Epithelial cell of proximal tubule (primary cell): ENCODE measurements around the gene CTNND2. TPM values are rescaled to one million over a fixed set of nuclear protein-coding genes. Genes with fewer than 3 reads are reported as not detected.

ENCODE experiments used
- DNase-seq: peaks from one replicate; pipeline ENCODE4 v3.0.0-alpha.2; 2011; ENCODE audit warnings: low read depth
- H3K4me3 ChIP-seq: 2 replicates; pipeline ENCODE4 v1.5.1; 2011; ENCODE audit warnings: low read depth, mild to moderate bottlenecking, low read length
- total RNA-seq: library from RNA; depleted of rRNA; stranded (reverse); fragments of >200 nt; gene quantifications from 2 replicates; pipeline ENCODE4 v1.2.3, GENCODE V29; 2015
- TF ChIP-seq, protein P1 (sequence below): conservative IDR thresholded peaks from 2 replicates; pipeline ENCODE4 v1.5.1; 2012; ENCODE audit warnings: low read depth, mild to moderate bottlenecking, low read length

CTNND2 gene
- total RNA-seq, 1 donor from 2014 or later = 0.12 TPM

- TF ChIP-seq, protein P1, sequence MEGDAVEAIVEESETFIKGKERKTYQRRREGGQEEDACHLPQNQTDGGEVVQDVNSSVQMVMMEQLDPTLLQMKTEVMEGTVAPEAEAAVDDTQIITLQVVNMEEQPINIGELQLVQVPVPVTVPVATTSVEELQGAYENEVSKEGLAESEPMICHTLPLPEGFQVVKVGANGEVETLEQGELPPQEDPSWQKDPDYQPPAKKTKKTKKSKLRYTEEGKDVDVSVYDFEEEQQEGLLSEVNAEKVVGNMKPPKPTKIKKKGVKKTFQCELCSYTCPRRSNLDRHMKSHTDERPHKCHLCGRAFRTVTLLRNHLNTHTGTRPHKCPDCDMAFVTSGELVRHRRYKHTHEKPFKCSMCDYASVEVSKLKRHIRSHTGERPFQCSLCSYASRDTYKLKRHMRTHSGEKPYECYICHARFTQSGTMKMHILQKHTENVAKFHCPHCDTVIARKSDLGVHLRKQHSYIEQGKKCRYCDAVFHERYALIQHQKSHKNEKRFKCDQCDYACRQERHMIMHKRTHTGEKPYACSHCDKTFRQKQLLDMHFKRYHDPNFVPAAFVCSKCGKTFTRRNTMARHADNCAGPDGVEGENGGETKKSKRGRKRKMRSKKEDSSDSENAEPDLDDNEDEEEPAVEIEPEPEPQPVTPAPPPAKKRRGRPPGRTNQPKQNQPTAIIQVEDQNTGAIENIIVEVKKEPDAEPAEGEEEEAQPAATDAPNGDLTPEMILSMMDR = no peak
- no peak overlapping the region for H3K4me3 ChIP-seq
- DNase-seq = no peak
Measured at GRCh38 chr5:11547140-11547539, 357.1 kb downstream of the CTNND2 start.

- TF ChIP-seq, protein P1 = no peak
- no peak for DNase-seq
- no peak overlapping the region for H3K4me3 ChIP-seq
Measured at GRCh38 chr5:11540112-11540511, 364.1 kb downstream of the CTNND2 start.

DNA sequence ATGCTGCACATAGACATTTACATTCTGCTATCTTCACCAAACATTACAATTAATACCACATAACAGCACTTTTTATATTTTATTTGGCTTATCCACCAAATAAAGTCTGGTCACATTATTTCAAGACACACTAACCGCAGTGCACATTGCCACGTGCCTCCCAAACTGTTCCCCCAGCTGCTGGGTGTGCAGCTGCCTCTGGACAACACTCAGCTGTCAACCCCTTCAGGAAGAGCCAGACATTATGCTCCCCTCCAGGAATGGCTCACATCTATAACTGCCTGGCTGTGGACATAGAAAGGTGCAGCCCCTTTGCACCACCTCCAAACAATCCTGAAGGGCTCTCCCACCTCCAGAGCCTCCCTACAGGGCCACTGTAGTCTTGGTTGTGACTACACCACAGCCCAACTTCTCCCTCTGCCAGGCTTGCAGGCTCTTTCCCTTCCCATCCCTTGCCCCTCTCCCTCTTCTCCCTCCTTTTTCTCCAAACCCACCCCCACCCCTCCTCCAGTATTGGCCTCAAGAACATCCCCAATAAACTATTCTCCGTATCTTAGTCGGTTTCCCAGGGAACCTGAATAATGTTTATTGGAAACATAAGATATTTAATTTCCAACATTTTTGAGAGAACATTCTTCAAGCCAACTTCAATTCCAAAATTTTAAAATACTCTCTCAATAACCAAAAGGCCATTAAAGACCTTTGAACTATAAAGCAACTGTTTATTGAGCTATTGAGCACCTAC, 372.3 kb downstream of the CTNND2 start:
- TF ChIP-seq, protein P1 = no peak
- H3K4me3 ChIP-seq = no peak overlapping the region
- no peak for DNase-seq

DNA sequence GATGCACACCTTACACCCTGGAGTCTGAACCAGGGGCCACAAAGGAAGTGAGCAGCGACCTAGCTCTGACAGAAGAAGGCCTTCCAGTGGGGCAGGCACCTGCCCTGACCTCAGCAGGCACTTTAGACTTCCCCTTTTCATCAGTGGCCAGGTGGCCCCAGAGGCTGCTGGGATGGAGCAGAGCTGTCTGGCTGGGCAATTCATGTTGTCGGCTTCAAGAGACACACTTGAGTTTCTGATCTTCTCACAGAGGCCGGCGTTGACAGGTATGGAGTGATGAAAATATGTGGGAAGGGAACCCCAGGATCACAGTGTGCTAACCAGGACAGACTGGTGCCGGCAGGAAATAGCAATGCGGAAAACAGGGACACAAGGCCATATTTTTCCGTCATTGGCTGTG, 375.5 kb downstream of the CTNND2 start:
- TF ChIP-seq, protein P1 = no peak
- no peak for DNase-seq

GRCh38 chr5:11527652-11528349, 376.4 kb downstream of the CTNND2 start:
- H3K4me3 ChIP-seq = no peak overlapping the region
- no peak for DNase-seq
- TF ChIP-seq, protein P1 = no peak

More for the DNA sequence above, 375.5 kb downstream of the CTNND2 start:
- no peak overlapping the region for H3K4me3 ChIP-seq

- H3K4me3 ChIP-seq = no peak overlapping the region
- TF ChIP-seq, protein P1 = no peak
- no peak for DNase-seq
Measured at GRCh38 chr5:11525020-11525419, 379.2 kb downstream of the CTNND2 start.
